Epithelial cell of esophagus (primary cell): ENCODE data around the gene CGREF1.

Experiments
- DNase-seq: peaks from one replicate; pipeline ENCODE4 v3.0.0; 2010; ENCODE audit warnings: low read depth
- H3K4me3 ChIP-seq: 2 replicates; pipeline ENCODE4 v1.5.1; 2011; ENCODE audit warnings: mild to moderate bottlenecking, low read length, control low read depth
- TF ChIP-seq, protein P1 (sequence below): IDR thresholded peaks from 2 replicates; pipeline ENCODE4 v1.5.1; 2011; ENCODE audit warnings: low read depth, mild to moderate bottlenecking, low read length, control low read depth, inconsistent platforms; ENCODE audit not compliant: insufficient read depth; ENCODE audit errors: missing control alignments

The CGREF1 gene

DNA sequence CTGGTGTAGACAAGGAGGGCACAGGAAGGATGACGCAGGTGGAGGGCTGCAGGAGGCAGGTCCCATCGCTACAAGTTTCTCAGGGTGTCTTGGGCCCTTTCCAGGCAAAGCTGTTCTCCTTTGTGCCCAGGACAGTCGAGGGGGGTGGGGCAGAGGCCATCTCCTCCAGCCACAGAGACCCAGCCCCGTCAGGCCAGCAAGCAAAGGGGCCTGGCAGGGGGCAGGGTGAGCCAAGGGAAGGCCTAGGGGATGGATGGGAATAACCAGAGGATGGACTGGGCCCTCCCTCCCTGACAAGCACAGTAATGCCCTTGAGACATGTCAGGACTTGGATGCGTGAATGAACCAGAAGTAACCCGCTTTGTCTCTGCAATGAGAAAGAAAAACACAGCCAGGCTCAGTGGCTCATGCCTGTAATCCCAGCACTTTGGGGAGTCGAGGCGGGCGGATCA lies 36.2 kb upstream of the CGREF1 start:
- TF ChIP-seq, protein P1, sequence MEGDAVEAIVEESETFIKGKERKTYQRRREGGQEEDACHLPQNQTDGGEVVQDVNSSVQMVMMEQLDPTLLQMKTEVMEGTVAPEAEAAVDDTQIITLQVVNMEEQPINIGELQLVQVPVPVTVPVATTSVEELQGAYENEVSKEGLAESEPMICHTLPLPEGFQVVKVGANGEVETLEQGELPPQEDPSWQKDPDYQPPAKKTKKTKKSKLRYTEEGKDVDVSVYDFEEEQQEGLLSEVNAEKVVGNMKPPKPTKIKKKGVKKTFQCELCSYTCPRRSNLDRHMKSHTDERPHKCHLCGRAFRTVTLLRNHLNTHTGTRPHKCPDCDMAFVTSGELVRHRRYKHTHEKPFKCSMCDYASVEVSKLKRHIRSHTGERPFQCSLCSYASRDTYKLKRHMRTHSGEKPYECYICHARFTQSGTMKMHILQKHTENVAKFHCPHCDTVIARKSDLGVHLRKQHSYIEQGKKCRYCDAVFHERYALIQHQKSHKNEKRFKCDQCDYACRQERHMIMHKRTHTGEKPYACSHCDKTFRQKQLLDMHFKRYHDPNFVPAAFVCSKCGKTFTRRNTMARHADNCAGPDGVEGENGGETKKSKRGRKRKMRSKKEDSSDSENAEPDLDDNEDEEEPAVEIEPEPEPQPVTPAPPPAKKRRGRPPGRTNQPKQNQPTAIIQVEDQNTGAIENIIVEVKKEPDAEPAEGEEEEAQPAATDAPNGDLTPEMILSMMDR = no peak
- DNase-seq = peak; percentile 82
- H3K4me3 ChIP-seq = no peak overlapping the region

DNA sequence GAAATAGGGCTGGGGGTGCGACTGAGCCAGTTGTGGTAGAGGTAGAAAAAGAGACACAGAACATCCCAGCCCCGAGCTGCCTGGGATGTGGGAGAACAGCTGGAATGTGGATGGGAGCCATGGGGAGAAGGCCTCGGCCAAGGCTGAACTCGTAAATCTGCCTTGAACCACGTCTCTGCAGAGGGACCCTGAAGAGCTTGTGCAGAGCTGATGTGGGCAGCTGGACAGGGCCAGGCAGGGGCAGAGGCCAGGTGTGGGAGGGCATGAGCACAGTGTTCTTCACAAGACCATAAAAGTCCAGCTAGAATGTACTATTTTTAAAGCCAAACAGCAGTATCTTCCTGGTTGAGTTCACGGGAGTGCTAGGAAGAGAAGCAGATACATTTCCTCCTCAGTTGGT lies 35.6 kb upstream of the CGREF1 start:
- DNase-seq = no peak
- no peak overlapping the region for H3K4me3 ChIP-seq
- TF ChIP-seq, protein P1 = no peak

DNA sequence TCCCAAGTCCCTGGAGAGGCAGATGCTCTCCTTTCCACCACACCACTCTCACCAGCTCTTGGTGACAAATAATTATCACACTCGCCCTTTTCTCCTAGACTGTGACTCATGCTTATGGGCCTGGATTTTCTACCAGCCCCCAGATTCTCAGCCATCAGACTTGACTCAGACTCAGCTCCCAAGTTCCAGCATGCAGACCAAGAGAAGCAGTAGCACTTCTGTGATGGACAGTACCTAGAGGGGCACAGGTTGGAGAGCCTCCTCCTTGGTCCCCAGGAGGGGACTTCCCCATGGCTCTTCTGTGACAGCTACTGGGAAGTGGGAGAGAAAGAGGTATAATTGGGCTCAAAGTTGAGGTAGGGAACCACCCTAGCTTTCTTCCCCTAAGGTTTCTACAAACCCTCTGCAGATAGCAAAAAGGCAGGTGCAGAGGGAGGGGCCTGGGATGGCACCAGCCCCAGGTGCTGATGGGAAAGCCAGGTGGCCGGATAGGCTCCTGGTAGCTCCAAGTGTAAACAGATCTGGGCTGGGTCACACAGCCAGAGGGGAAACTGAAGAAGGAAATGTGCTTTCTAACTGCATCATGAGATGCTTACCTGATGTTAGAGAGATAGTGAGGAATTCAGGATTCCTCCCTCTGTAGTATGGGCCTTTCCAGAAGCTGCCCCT lies 34.0 kb upstream of the CGREF1 start:
- TF ChIP-seq, protein P1 = no peak
- peak; percentile 71 for DNase-seq
- H3K4me3 ChIP-seq = no peak overlapping the region

DNA sequence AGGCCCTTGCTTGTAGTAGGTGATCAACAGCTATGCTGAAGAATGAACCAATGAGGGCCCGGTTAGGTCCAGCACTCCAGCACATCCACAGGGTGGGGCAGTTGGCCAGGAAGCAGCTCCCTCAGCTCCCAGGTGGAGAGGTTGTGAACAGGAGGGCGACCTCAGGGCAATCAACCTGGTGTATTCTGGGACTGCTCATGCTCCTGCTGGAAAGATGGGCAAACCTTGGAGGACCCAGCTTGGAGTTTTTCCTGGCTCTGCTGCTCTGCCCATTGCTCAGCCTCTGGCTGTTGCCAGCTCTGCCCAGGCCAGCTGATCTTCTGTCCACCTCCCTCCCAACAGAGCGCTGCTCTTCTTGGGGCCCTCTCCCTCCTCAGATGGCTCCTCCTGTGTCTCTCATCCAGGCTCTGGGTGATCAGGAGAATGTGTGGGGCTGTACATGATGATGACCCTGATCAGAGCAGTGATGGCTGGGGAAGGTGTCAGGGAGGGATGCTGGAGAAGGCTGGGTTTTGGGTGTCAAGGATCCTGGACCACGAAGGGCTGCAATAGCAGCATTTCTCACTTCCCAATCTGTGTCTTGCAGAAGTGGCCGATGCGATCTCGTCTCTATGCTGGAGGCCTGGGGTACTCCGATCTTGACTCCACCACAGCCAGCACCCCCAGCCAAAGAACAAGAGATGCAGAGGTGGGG lies 33.3 kb upstream of the CGREF1 start:
- TF ChIP-seq, protein P1 = no peak
- DNase-seq = no peak
- H3K4me3 ChIP-seq = no peak overlapping the region

DNA sequence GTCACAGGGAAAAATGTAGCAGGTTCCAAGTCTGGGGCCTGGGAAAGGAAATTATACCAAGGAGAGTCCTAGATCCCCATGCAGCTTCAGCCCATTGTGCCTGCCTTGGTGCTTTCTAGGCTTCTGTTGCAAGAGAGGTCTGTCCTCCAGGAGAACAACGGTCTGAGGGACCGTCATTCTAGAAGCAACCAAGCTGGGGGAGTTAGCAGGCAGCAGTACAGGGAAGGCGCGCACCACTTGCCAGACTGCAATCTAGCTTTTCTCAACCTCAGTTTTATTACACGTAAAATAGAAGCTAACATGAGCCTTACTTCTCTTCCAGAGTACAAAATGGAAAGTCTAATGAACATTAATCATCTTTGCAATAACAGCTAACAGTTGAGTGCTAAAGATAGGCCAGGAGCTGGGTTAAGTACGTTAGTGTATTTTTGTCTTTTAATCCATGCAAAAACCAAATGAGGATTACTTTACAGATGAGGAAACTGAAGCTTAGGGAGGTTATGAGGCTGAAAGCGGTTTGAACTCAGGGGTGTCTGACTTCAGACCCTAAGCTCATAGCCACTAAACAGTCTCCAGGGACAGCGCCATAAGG lies 31.8 kb upstream of the CGREF1 start:
- H3K4me3 ChIP-seq = no peak overlapping the region
- TF ChIP-seq, protein P1 = no peak
- DNase-seq = no peak

DNA sequence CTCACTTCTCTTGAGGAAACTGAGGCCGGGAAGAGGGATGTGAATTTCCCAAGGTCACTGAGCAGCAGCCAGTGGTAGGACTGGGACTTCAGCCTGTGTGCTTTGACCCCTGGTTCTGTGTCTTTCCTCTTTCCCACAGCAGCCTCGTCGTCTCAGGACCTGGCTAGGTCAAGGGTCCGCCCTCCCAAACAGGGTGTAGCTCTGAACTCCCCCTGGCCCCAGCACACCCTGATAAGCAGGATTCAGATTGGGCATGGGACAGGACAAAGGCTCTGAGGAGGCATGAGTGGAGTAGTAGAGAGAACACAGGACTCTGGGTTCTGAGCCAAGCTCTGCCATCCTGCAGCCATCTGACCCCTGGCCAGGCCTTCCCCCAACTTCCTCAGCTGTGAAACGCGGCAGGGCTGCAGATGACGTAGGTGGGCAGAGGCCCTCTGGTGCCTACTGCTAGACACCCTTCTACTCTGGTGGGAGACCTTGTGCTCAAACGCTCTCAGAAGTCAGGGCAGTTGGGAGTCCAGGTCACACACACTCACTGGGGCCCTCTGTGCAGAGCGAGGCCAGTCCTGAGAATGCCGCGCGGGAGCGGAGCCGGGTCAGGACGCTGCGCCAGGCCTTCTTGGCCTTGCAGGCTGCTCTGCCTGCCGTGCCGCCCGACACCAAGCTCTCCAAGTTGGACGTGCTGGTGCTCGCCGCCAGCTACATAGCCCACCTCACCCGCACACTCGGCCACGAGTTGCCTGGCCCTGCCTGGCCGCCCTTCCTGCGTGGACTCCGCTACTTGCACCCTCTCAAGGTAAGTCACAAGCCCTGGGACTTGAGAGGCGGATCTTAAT lies 30.9 kb upstream of the CGREF1 start:
- no peak for DNase-seq
- TF ChIP-seq, protein P1 = no peak
- H3K4me3 ChIP-seq = no peak overlapping the region
